PC-3 (cell line): Measurements from ENCODE around the gene CTNNAL1. TPM values are rescaled to one million over a fixed set of nuclear protein-coding genes. Genes with fewer than 3 reads are reported as not detected.

Experiments used
- ATAC-seq: fragments of 200-7000 bp; cut with Tn5 transposase; 2 replicates; pipeline ENCODE4 v1.9.1; 2020; ENCODE audit warnings: mild to moderate bottlenecking, moderate library complexity
- BruUV-seq: library from RNA; stranded (reverse); fragments of 400-500 nt; replicated peaks from 2 replicates; lab custom pipeline; 2021; lab: Mats Ljungman, UMichigan
- CTCF ChIA-PET: fragments of 300-600 bp; sonication (Branson Sonifier 250); formaldehyde crosslinking; loops from one replicate; lab custom pipeline; 2022; ENCODE audit warnings: antibody characterized with exemption; lab: Charles Lee
- POLR2A ChIA-PET: fragments of 300-600 bp; sonication (Branson Sonifier 250); formaldehyde crosslinking; loops from one replicate; lab custom pipeline; 2022; ENCODE audit warnings: antibody characterized with exemption; ENCODE audit not compliant: unreplicated experiment; lab: Charles Lee
- DNase-seq: peaks from one replicate; pipeline ENCODE4 v3.0.0-alpha.2; 2015
- H2AFZ ChIP-seq: fragments of 300-600 bp; sonication (generic); 2 replicates; pipeline ENCODE4 v1.6.0; 2016; ENCODE audit warnings: antibody characterized with exemption, low read length
- H3F3A ChIP-seq: fragments of 300-600 bp; sonication (generic); one replicate; pipeline ENCODE4 v1.6.0; 2017; ENCODE audit warnings: antibody characterized with exemption, low read length, control low read depth, mild to moderate bottlenecking; ENCODE audit not compliant: unreplicated experiment
- H3K27ac ChIP-seq: fragments of 300-600 bp; sonication (generic); 2 replicates; pipeline ENCODE4 v1.5.1; 2016; ENCODE audit warnings: mild to moderate bottlenecking, low read length
- H3K27me3 ChIP-seq: fragments of 300-600 bp; sonication (generic); 2 replicates; pipeline ENCODE4 v1.6.1; 2016; ENCODE audit warnings: low read length, mixed read lengths
- H3K36me3 ChIP-seq: fragments of 300-600 bp; sonication (generic); 2 replicates; pipeline ENCODE4 v1.6.1; 2016; ENCODE audit warnings: low read depth, mixed run types, low read length, mixed read lengths
- H3K4me1 ChIP-seq: fragments of 300-600 bp; sonication (generic); 2 replicates; pipeline ENCODE4 v1.5.1; 2016; ENCODE audit warnings: low read length; ENCODE audit not compliant: insufficient read depth
- H3K4me2 ChIP-seq: fragments of 300-600 bp; sonication (generic); 2 replicates; pipeline ENCODE4 v1.6.0; 2016; ENCODE audit warnings: low read length
- H3K4me3 ChIP-seq: fragments of 300-600 bp; sonication (generic); 2 replicates; pipeline ENCODE4 v1.5.1; 2016; ENCODE audit warnings: mild to moderate bottlenecking, low read length, mixed read lengths
- H3K79me2 ChIP-seq: fragments of 300-600 bp; sonication (generic); 2 replicates; pipeline ENCODE4 v1.6.1; 2017; ENCODE audit warnings: low read length, mixed read lengths
- H3K9ac ChIP-seq: fragments of 300-600 bp; sonication (generic); 2 replicates; pipeline ENCODE4 v1.6.0; 2016; ENCODE audit warnings: mild to moderate bottlenecking, low read length
- H3K9me2 ChIP-seq: fragments of 300-600 bp; sonication (generic); replicated peaks from 2 replicates; pipeline ENCODE4 v1.6.1; 2016; ENCODE audit warnings: mixed run types, low read length, mixed read lengths
- H3K9me3 ChIP-seq: fragments of 300-600 bp; sonication (generic); 2 replicates; pipeline ENCODE4 v1.6.1; 2016; ENCODE audit warnings: low read length, mixed read lengths
- H4K20me1 ChIP-seq: fragments of 300-600 bp; sonication (generic); 2 replicates; pipeline ENCODE4 v1.6.1; 2016; ENCODE audit warnings: low read length, mixed read lengths
- EZH2 ChIP-seq: fragments of 300-600 bp; sonication (generic); IDR thresholded peaks from one replicate; pipeline ENCODE4 v1.6.1; 2017; ENCODE audit warnings: antibody characterized with exemption, mild to moderate bottlenecking, low read length; ENCODE audit not compliant: unreplicated experiment
- EZH2phosphoT487 ChIP-seq: fragments of 300-600 bp; sonication (generic); IDR thresholded peaks from 2 replicates; pipeline ENCODE4 v1.6.1; 2018; ENCODE audit warnings: mild to moderate bottlenecking, antibody characterized with exemption, low read length, borderline replicate concordance
- intact Hi-C: fragments of 100-400 bp; cut with micrococcal nuclease; formaldehyde crosslinking; loops from 2 replicates; pipeline ENCODE4 v1.9.0; 2023
- total RNA-seq: library from RNA; depleted of rRNA; stranded (reverse); fragments of >200 nt; gene quantifications from 2 replicates; pipeline ENCODE4 v1.2.3, GENCODE V29; 2014
- TF ChIP-seq, protein P1 (sequence below): fragments of 300-600 bp; sonication (generic); conservative IDR thresholded peaks from 2 replicates; pipeline ENCODE4 v1.5.1; 2017; ENCODE audit warnings: antibody characterized with exemption, low read depth, mild to moderate bottlenecking, low read length

CTNNAL1 gene
- total RNA-seq, 1 experiment from 2014 or later = 97.7 TPM

DNA sequence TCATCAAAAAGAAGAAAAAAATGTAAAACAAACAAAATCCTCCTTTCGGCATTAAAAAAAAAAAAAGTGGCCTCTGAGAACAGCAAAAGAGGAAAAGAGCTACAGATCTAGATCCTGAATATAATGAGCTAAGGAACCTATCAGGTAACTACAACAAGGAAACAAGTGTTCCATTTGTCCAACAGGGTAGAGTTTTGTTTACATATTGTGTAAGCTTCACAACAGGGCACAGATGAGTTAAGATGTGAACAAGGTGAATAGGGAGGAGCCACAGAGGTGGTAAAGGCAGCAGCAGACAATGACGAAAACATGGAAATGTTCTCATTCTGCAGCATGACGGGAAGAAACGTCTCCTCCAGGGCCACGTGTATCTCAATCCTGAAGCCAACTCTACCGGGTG lies 93.8 kb downstream of the CTNNAL1 start:
- ChIA-PET CTCF (no interaction called here), POLR2A (no interaction called here)
- no TSS peak for BruUV-seq
- Histone ChIP-seq H3K27me3 (no peaks in the 10 kb centered on the region), H2AFZ (no peak overlapping the region), H3K79me2 (no peaks in the 10 kb centered on the region), H3K36me3 (peaks cover 13% of the 10 kb centered on the region; the same call in 1 of the 2 replicates), H3F3A (no peaks in the 10 kb centered on the region), H3K4me1 (no peaks in the 10 kb centered on the region), H3K9me3 (no peaks in the 10 kb centered on the region), H3K27ac (no peak overlapping the region), H3K4me3 (no peak overlapping the region), H3K4me2 (no peak overlapping the region), H3K9ac (no peak overlapping the region), H3K9me2 (no peaks in the 10 kb centered on the region), H4K20me1 (no peaks in the 10 kb centered on the region)
- DNase-seq (no peak), ATAC-seq (no peak)
- TF ChIP-seq EZH2phosphoT487 = no peak
- TF ChIP-seq, protein P1, sequence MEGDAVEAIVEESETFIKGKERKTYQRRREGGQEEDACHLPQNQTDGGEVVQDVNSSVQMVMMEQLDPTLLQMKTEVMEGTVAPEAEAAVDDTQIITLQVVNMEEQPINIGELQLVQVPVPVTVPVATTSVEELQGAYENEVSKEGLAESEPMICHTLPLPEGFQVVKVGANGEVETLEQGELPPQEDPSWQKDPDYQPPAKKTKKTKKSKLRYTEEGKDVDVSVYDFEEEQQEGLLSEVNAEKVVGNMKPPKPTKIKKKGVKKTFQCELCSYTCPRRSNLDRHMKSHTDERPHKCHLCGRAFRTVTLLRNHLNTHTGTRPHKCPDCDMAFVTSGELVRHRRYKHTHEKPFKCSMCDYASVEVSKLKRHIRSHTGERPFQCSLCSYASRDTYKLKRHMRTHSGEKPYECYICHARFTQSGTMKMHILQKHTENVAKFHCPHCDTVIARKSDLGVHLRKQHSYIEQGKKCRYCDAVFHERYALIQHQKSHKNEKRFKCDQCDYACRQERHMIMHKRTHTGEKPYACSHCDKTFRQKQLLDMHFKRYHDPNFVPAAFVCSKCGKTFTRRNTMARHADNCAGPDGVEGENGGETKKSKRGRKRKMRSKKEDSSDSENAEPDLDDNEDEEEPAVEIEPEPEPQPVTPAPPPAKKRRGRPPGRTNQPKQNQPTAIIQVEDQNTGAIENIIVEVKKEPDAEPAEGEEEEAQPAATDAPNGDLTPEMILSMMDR = no peak
- no peak for TF ChIP-seq EZH2
- intact Hi-C loops = no loop called here

- intact Hi-C loops = no loop called here
- ChIA-PET POLR2A (no interaction called here), CTCF (no interaction called here)
- no TSS peak for BruUV-seq
- DNase-seq = no peak
- H3K4me3 ChIP-seq = no peak overlapping the region
- H3K27ac ChIP-seq = no peak overlapping the region
- H3K9me3 ChIP-seq = no peaks in the 10 kb centered on the region
- no peaks in the 10 kb centered on the region for H3K79me2 ChIP-seq
- H3K27me3 ChIP-seq = no peaks in the 10 kb centered on the region
- no peak overlapping the region for H2AFZ ChIP-seq
- H3K4me2 ChIP-seq = no peak overlapping the region
- peaks cover 10% of the 10 kb centered on the region; the same call in 1 of the 2 replicates for H3K36me3 ChIP-seq
- H3K9me2 ChIP-seq = no peaks in the 10 kb centered on the region
- no peak overlapping the region for H3K9ac ChIP-seq
- ATAC-seq = no peak
- TF ChIP-seq EZH2 = no peak
- no peak for TF ChIP-seq EZH2phosphoT487
- TF ChIP-seq, protein P1 = no peak
- no peaks in the 10 kb centered on the region for H3F3A ChIP-seq
- no peaks in the 10 kb centered on the region for H3K4me1 ChIP-seq
- H4K20me1 ChIP-seq = no peaks in the 10 kb centered on the region
These were observed 99.9 kb downstream of the CTNNAL1 start for GRCh38 chr9:108913391-108913790.

GRCh38 chr9:108911820-108912219 lies 101.5 kb downstream of the CTNNAL1 start:
- Histone ChIP-seq H3K9me2 (no peaks in the 10 kb centered on the region), H3K9ac (no peak overlapping the region), H3K9me3 (no peaks in the 10 kb centered on the region), H3K27ac (no peak overlapping the region), H3K4me1 (no peaks in the 10 kb centered on the region), H3K27me3 (no peaks in the 10 kb centered on the region), H3F3A (no peaks in the 10 kb centered on the region), H3K4me2 (no peak overlapping the region), H3K4me3 (no peak overlapping the region), H3K79me2 (no peaks in the 10 kb centered on the region), H4K20me1 (no peaks in the 10 kb centered on the region), H3K36me3 (peaks cover 11% of the 10 kb centered on the region), H2AFZ (no peak overlapping the region)
- no peak for DNase-seq
- intact Hi-C loops = no loop called here
- TF ChIP-seq, protein P1 = no peak
- TF ChIP-seq EZH2phosphoT487 = no peak
- POLR2A ChIA-PET = no interaction called here
- CTCF ChIA-PET = interaction anchor here (0.8 kb wide), 1 partner anchor 23 kb away, joined by 3 read pairs; no protein-coding TSS in a partner anchor
- no TSS peak for BruUV-seq
- ATAC-seq = no peak
